HEK293T (cell line): Measurements from ENCODE around the gene MRPL21.

ENCODE experiments used
- CTCF ChIA-PET: fragments of 350-600 bp; formaldehyde crosslinking; extraction: SDS; loops from one replicate; lab custom pipeline; 2021; ENCODE audit warnings: antibody characterized with exemption, inconsistent platforms; lab: Yijun Ruan, JAX
- POLR2A ChIA-PET: fragments of 350-600 bp; formaldehyde crosslinking; extraction: SDS; loops from one replicate; lab custom pipeline; 2020; ENCODE audit warnings: antibody characterized with exemption, inconsistent platforms; lab: Yijun Ruan, JAX
- DNase-seq: peaks from one replicate; pipeline ENCODE4 v3.0.0; 2012; ENCODE audit warnings: mixed read lengths; ENCODE audit errors: extremely low spot score
- ARNT ChIP-seq: fragments of 450-650 bp; IDR thresholded peaks from 2 replicates; pipeline ENCODE4 v1.6.1; 2017; ENCODE audit warnings: mild to moderate bottlenecking
- BHLHE40 ChIP-seq: fragments of 450-650 bp; IDR thresholded peaks from 2 replicates; pipeline ENCODE4 v1.6.1; 2016; ENCODE audit warnings: mild to moderate bottlenecking, moderate library complexity, borderline replicate concordance
- CTBP1 ChIP-seq: fragments of 450-650 bp; IDR thresholded peaks from 2 replicates; pipeline ENCODE4 v1.6.1; 2016; ENCODE audit warnings: borderline replicate concordance
- ELF4 ChIP-seq: fragments of 450-650 bp; IDR thresholded peaks from 2 replicates; pipeline ENCODE4 v1.6.1; 2017; ENCODE audit warnings: antibody characterized with exemption
- FOXA1 ChIP-seq: fragments of 450-650 bp; IDR thresholded peaks from 2 replicates; pipeline ENCODE4 v1.6.1; 2016; ENCODE audit warnings: mild to moderate bottlenecking
- FOXK2 ChIP-seq: fragments of 450-650 bp; IDR thresholded peaks from 2 replicates; pipeline ENCODE4 v1.6.1; 2016; ENCODE audit warnings: mild to moderate bottlenecking
- FOXM1 ChIP-seq: fragments of 450-650 bp; IDR thresholded peaks from 2 replicates; pipeline ENCODE4 v1.6.1; 2017; ENCODE audit warnings: mild to moderate bottlenecking, borderline replicate concordance
- HDGF ChIP-seq: fragments of 450-650 bp; IDR thresholded peaks from 2 replicates; pipeline ENCODE4 v1.6.1; 2017; ENCODE audit warnings: antibody characterized with exemption, borderline replicate concordance
- L3MBTL2 ChIP-seq: fragments of 450-650 bp; conservative IDR thresholded peaks from 2 replicates; pipeline ENCODE4 v1.6.1; 2016; ENCODE audit warnings: mild to moderate bottlenecking
- LEF1 ChIP-seq: fragments of 450-650 bp; IDR thresholded peaks from 2 replicates; pipeline ENCODE4 v1.6.1; 2017; ENCODE audit warnings: mild to moderate bottlenecking, borderline replicate concordance
- NFRKB ChIP-seq: fragments of 450-650 bp; IDR thresholded peaks from 2 replicates; pipeline ENCODE4 v1.6.1; 2016; ENCODE audit warnings: mild to moderate bottlenecking, moderate library complexity
- PKNOX1 ChIP-seq: fragments of 450-650 bp; IDR thresholded peaks from 2 replicates; pipeline ENCODE4 v1.6.1; 2016
- SP1 ChIP-seq: fragments of 450-650 bp; IDR thresholded peaks from 2 replicates; pipeline ENCODE4 v1.6.1; 2017
- SUZ12 ChIP-seq: fragments of 450-650 bp; IDR thresholded peaks from 2 replicates; pipeline ENCODE4 v1.6.1; 2016; ENCODE audit warnings: mild to moderate bottlenecking
- TARDBP ChIP-seq: fragments of 450-650 bp; IDR thresholded peaks from 2 replicates; pipeline ENCODE4 v1.6.1; 2016
- ZNF384 ChIP-seq: fragments of 450-650 bp; IDR thresholded peaks from 2 replicates; pipeline ENCODE4 v1.6.1; 2016

The MRPL21 gene

GRCh38 chr11:68927280-68928135 lies 23.9 kb upstream of the MRPL21 start:
- DNase-seq, result no peak
- CTCF ChIA-PET, result no interaction called here
- POLR2A ChIA-PET, result no interaction called here
- no peak for TF ChIP-seq CTBP1
- no peak for TF ChIP-seq FOXM1
- no peak for TF ChIP-seq FOXA1
- no peak for TF ChIP-seq ARNT
- no peak for TF ChIP-seq BHLHE40
- TF ChIP-seq L3MBTL2, result no peak

- DNase-seq, result no peak
- ChIA-PET POLR2A (no interaction called here), CTCF (no interaction called here)
- TF ChIP-seq L3MBTL2 (no peak), LEF1 (no peak), FOXK2 (no peak), TARDBP (no peak), BHLHE40 (no peak), ARNT (no peak), ELF4 (no peak), CTBP1 (no peak), HDGF (no peak), FOXM1 (no peak)
Measured at GRCh38 chr11:68925611-68926010, 22.0 kb upstream of the MRPL21 start.

- TF ChIP-seq PKNOX1, result no peak
- TF ChIP-seq LEF1, result no peak
- no peak for TF ChIP-seq HDGF
- no peak for TF ChIP-seq CTBP1
- TF ChIP-seq FOXA1, result no peak
- no peak for TF ChIP-seq L3MBTL2
- TF ChIP-seq NFRKB, result no peak
- TF ChIP-seq FOXK2, result no peak
- TF ChIP-seq ELF4, result no peak
- TF ChIP-seq SUZ12, result no peak
- no peak for TF ChIP-seq ZNF384
- TF ChIP-seq SP1, result no peak
- no peak for TF ChIP-seq ARNT
- no peak for DNase-seq
- ChIA-PET CTCF (no interaction called here), POLR2A (no interaction called here)
Measured at GRCh38 chr11:68924073-68924925, 20.7 kb upstream of the MRPL21 start.

GRCh38 chr11:68923614-68924013 lies 20.0 kb upstream of the MRPL21 start:
- ChIA-PET POLR2A (no interaction called here), CTCF (no interaction called here)
- TF ChIP-seq ARNT (no peak), FOXA1 (no peak), SUZ12 (no peak)
- no peak for DNase-seq

- DNase-seq, result no peak
- ChIA-PET CTCF (no interaction called here), POLR2A (no interaction called here)
- TF ChIP-seq ZNF384 (no peak), FOXM1 (no peak), SP1 (no peak), PKNOX1 (no peak), FOXK2 (no peak), CTBP1 (no peak), ELF4 (no peak), TARDBP (no peak), NFRKB (no peak), L3MBTL2 (no peak), LEF1 (no peak), FOXA1 (no peak), BHLHE40 (no peak), SUZ12 (no peak), HDGF (no peak), ARNT (no peak)
Measured at GRCh38 chr11:68916439-68916838, 12.8 kb upstream of the MRPL21 start.

GRCh38 chr11:68914761-68915160 lies 11.1 kb upstream of the MRPL21 start:
- TF ChIP-seq ARNT (no peak), SP1 (no peak), L3MBTL2 (no peak), TARDBP (no peak), FOXM1 (no peak), LEF1 (no peak), FOXK2 (no peak), NFRKB (no peak), FOXA1 (no peak)
- ChIA-PET POLR2A (no interaction called here), CTCF (no interaction called here)
- DNase-seq, result no peak
